ENCODE measurements around the gene SESN1. TPM values are rescaled to one million over a fixed set of nuclear protein-coding genes. Genes with fewer than 3 reads are reported as not detected.

SESN1 gene
- total RNA-seq, 3 donors from 2014 or later: 23.5 to 42.6 (median 32.8) TPM

- TF ChIP-seq CTCF (IDR thresholded peaks at IDR 0.05): no peak
- ATAC-seq (no peak), DNase-seq (no peak)
- Histone ChIP-seq H3K9me3 (no peaks in the 10 kb centered on the region), H3K4me3 (no peak overlapping the region), H3K36me3 (ENCODE audit: low read depth) (no peaks in the 10 kb centered on the region), H3K4me1 (ENCODE audit: low read depth) (peaks cover 8% of the 10 kb centered on the region)
- intact Hi-C loops (cut with DNase I, micrococcal nuclease): no loop called here
Observed at GRCh38 chr6:109033655-109034054, 61.0 kb downstream of the SESN1 start.

GRCh38 chr6:109031416-109031815 is 63.2 kb downstream of the SESN1 start:
- intact Hi-C loops (cut with DNase I, micrococcal nuclease): no loop called here
- DNase-seq: no peak
- no peak for TF ChIP-seq CTCF (IDR thresholded peaks at IDR 0.05)

GRCh38 chr6:109029313-109029712 is 65.3 kb downstream of the SESN1 start:
- no peaks in the 10 kb centered on the region for H3K9me3 ChIP-seq
- H3K4me3 ChIP-seq: no peak overlapping the region
- no peak for TF ChIP-seq CTCF (IDR thresholded peaks at IDR 0.05)
- no peaks in the 10 kb centered on the region for H3K36me3 ChIP-seq (ENCODE audit: low read depth)
- H3K4me1 ChIP-seq (ENCODE audit: low read depth): no peaks in the 10 kb centered on the region
- intact Hi-C loops (cut with DNase I, micrococcal nuclease): no loop called here
- DNase-seq (no peak), ATAC-seq (no peak)

More at GRCh38 chr6:109031416-109031815, 63.2 kb downstream of the SESN1 start:
- H3K36me3 ChIP-seq (ENCODE audit: low read depth): no peaks in the 10 kb centered on the region
- no peaks in the 10 kb centered on the region for H3K9me3 ChIP-seq
- ATAC-seq: no peak
- H3K4me3 ChIP-seq: no peak overlapping the region
- H3K4me1 ChIP-seq (ENCODE audit: low read depth): peaks cover 8% of the 10 kb centered on the region

- H3K9me3 ChIP-seq: no peaks in the 10 kb centered on the region
- DNase-seq: no peak
- H3K36me3 ChIP-seq (ENCODE audit: low read depth): no peaks in the 10 kb centered on the region
- no peaks in the 10 kb centered on the region for H3K4me1 ChIP-seq (ENCODE audit: low read depth)
- intact Hi-C loops (cut with DNase I, micrococcal nuclease): no loop called here
- no peak for TF ChIP-seq CTCF (IDR thresholded peaks at IDR 0.05)
- no peak for ATAC-seq
- H3K4me3 ChIP-seq: no peak overlapping the region
Observed at GRCh38 chr6:109028439-109028838, 66.2 kb downstream of the SESN1 start.

GRCh38 chr6:109027964-109028363 is 66.7 kb downstream of the SESN1 start:
- DNase-seq: no peak
- H3K4me3 ChIP-seq: no peak overlapping the region
- TF ChIP-seq CTCF (IDR thresholded peaks at IDR 0.05): no peak
- no peaks in the 10 kb centered on the region for H3K9me3 ChIP-seq
- H3K4me1 ChIP-seq (ENCODE audit: low read depth): no peaks in the 10 kb centered on the region
- intact Hi-C loops (cut with DNase I, micrococcal nuclease): no loop called here
- ATAC-seq: no peak
- no peaks in the 10 kb centered on the region for H3K36me3 ChIP-seq (ENCODE audit: low read depth)

- intact Hi-C loops (cut with DNase I, micrococcal nuclease): no loop called here
- no peak for TF ChIP-seq CTCF (IDR thresholded peaks at IDR 0.05)
- Histone ChIP-seq H3K4me1 (ENCODE audit: low read depth) (no peaks in the 10 kb centered on the region), H3K4me3 (no peak overlapping the region), H3K9me3 (no peaks in the 10 kb centered on the region), H3K36me3 (ENCODE audit: low read depth) (no peaks in the 10 kb centered on the region)
- DNase-seq: no peak
- no peak for ATAC-seq
Observed at GRCh38 chr6:109025639-109026038, 69.0 kb downstream of the SESN1 start.

Data from mucosa of descending colon (tissue), 3 donors.